ENCODE results near the gene ZNF333.
"Not testable (repeated sequence)": the region's sequence is repeated elsewhere in the genome, so short reads cannot be mapped to it uniquely, and the experiment has no call there.

Gene ZNF333

GRCh38 chr19:14722127-14722526 is 32.3 kb downstream of the ZNF333 start:
- H3K27me3 Mint-ChIP-seq: no peaks in the 10 kb centered on the region
- H3K4me1 Mint-ChIP-seq: no peaks in the 10 kb centered on the region
- H3K4me3 Mint-ChIP-seq: no peak overlapping the region
- no peak overlapping the region for H3K27ac Mint-ChIP-seq
- ATAC-seq (replicated peaks) (no peak), DNase-seq (no peak)
- peaks cover 38 to 41% of the 10 kb centered on the region in 2 donors for H3K9me3 Mint-ChIP-seq
- peaks cover 67 to 82% of the 10 kb centered on the region in 2 donors for H3K36me3 Mint-ChIP-seq

- Mint-ChIP-seq H3K36me3 (peaks cover 20 to 46% of the 10 kb centered on the region in 2 donors), H3K27ac (no peak overlapping the region), H3K27me3 (peaks cover 4 to 6% of the 10 kb centered on the region in 2 donors), H3K4me3 (no peak overlapping the region), H3K9me3 (peaks cover 30 to 34% of the 10 kb centered on the region in 2 donors), H3K4me1 (peaks cover 0 to 2% of the 10 kb centered on the region in 2 donors)
- no peak for DNase-seq
- ATAC-seq (replicated peaks): no peak
Observed at GRCh38 chr19:14728595-14728994, 38.7 kb downstream of the ZNF333 start.

- no peak for DNase-seq
- Mint-ChIP-seq H3K4me1 (peaks cover 0 to 2% of the 10 kb centered on the region in 2 donors), H3K9me3 (peaks cover 22 to 25% of the 10 kb centered on the region in 2 donors), H3K4me3 (no peak overlapping the region), H3K27ac (no peak overlapping the region), H3K27me3 (peaks cover 4 to 6% of the 10 kb centered on the region in 2 donors), H3K36me3 (peaks cover 19 to 36% of the 10 kb centered on the region in 2 donors)
- no peak for ATAC-seq (replicated peaks)
Observed at GRCh38 chr19:14731200-14731599, 41.4 kb downstream of the ZNF333 start.

GRCh38 chr19:14732510-14732909 is 42.7 kb downstream of the ZNF333 start:
- Mint-ChIP-seq H3K4me1 (peaks cover 0 to 2% of the 10 kb centered on the region in 2 donors), H3K36me3 (peaks cover 17 to 33% of the 10 kb centered on the region in 2 donors), H3K9me3 (peaks cover 16 to 18% of the 10 kb centered on the region in 2 donors), H3K27ac (no peak overlapping the region), H3K27me3 (peaks cover 4 to 6% of the 10 kb centered on the region in 2 donors), H3K4me3 (no peak overlapping the region)
- ATAC-seq (replicated peaks): no peak
- no peak for DNase-seq

GRCh38 chr19:14733574-14733973 is 43.7 kb downstream of the ZNF333 start:
- Mint-ChIP-seq H3K4me3 (no peak overlapping the region), H3K27me3 (peaks cover 4 to 6% of the 10 kb centered on the region in 2 donors), H3K9me3 (peaks cover 12 to 14% of the 10 kb centered on the region in 2 donors), H3K36me3 (peaks cover 19 to 29% of the 10 kb centered on the region in 2 donors), H3K27ac (no peak overlapping the region), H3K4me1 (peaks cover 0 to 2% of the 10 kb centered on the region in 2 donors)
- DNase-seq: no peak
- no peak for ATAC-seq (replicated peaks)

GRCh38 chr19:14735915-14736314 is 46.1 kb downstream of the ZNF333 start:
- peaks cover 3 to 4% of the 10 kb centered on the region in 2 donors for H3K27me3 Mint-ChIP-seq
- ATAC-seq (replicated peaks) (no peak), DNase-seq (no peak)
- H3K4me1 Mint-ChIP-seq: peaks cover 0 to 2% of the 10 kb centered on the region in 2 donors
- H3K4me3 Mint-ChIP-seq: no peak overlapping the region
- peaks cover 3% of the 10 kb centered on the region in 2 donors for H3K9me3 Mint-ChIP-seq
- H3K36me3 Mint-ChIP-seq: peaks cover 21 to 23% of the 10 kb centered on the region in 2 donors
- H3K27ac Mint-ChIP-seq: no peak overlapping the region

GRCh38 chr19:14746886-14747285 is 57.0 kb downstream of the ZNF333 start:
- DNase-seq (no peak), ATAC-seq (replicated peaks) (no peak)
- Mint-ChIP-seq H3K4me1 (no peaks in the 10 kb centered on the region), H3K27ac (no peak overlapping the region), H3K27me3 (no peaks in the 10 kb centered on the region), H3K9me3 (peaks cover 0 to 1% of the 10 kb centered on the region in 2 donors), H3K36me3 (peaks cover 33 to 42% of the 10 kb centered on the region in 2 donors), H3K4me3 (no peak overlapping the region)

- no peaks in the 10 kb centered on the region for H3K27me3 Mint-ChIP-seq
- no peak for DNase-seq
- no peak overlapping the region for H3K4me3 Mint-ChIP-seq
- ATAC-seq (replicated peaks): no peak
- H3K4me1 Mint-ChIP-seq: no peaks in the 10 kb centered on the region
- peaks cover 29 to 40% of the 10 kb centered on the region in 2 donors for H3K36me3 Mint-ChIP-seq
- H3K9me3 Mint-ChIP-seq: peaks cover 0 to 1% of the 10 kb centered on the region in 2 donors
- no peak overlapping the region for H3K27ac Mint-ChIP-seq
Observed at GRCh38 chr19:14748601-14749000, 58.8 kb downstream of the ZNF333 start.

GRCh38 chr19:14758816-14759215 is 69.0 kb downstream of the ZNF333 start:
- Mint-ChIP-seq H3K27me3 (peaks cover 2 to 3% of the 10 kb centered on the region in 2 donors), H3K36me3 (peaks cover 28 to 37% of the 10 kb centered on the region in 2 donors), H3K27ac (no peak overlapping the region), H3K9me3 (peaks cover 0 to 2% of the 10 kb centered on the region in 2 donors), H3K4me3 (no peak overlapping the region), H3K4me1 (peaks cover 0 to 4% of the 10 kb centered on the region in 2 donors)
- DNase-seq (no peak), ATAC-seq (replicated peaks) (no peak)

GRCh38 chr19:14761607-14762006 is 71.8 kb downstream of the ZNF333 start:
- no peak overlapping the region for H3K4me3 Mint-ChIP-seq
- no peak for DNase-seq
- no peak for ATAC-seq (replicated peaks)
- peaks cover 0 to 2% of the 10 kb centered on the region in 2 donors for H3K9me3 Mint-ChIP-seq
- no peak overlapping the region for H3K27ac Mint-ChIP-seq
- H3K27me3 Mint-ChIP-seq: peaks cover 12 to 14% of the 10 kb centered on the region in 2 donors
- peaks cover 45 to 56% of the 10 kb centered on the region in 2 donors for H3K36me3 Mint-ChIP-seq
- peaks cover 2 to 4% of the 10 kb centered on the region in 2 donors for H3K4me1 Mint-ChIP-seq

GRCh38 chr19:14762111-14762510 is 72.3 kb downstream of the ZNF333 start:
- ATAC-seq (replicated peaks) (no peak), DNase-seq (no peak)
- H3K9me3 Mint-ChIP-seq: peaks cover 0 to 2% of the 10 kb centered on the region in 2 donors
- no peak overlapping the region for H3K27ac Mint-ChIP-seq
- peaks cover 2 to 4% of the 10 kb centered on the region in 2 donors for H3K4me1 Mint-ChIP-seq
- H3K36me3 Mint-ChIP-seq: peaks cover 45 to 57% of the 10 kb centered on the region in 2 donors
- peaks cover 12 to 14% of the 10 kb centered on the region in 2 donors for H3K27me3 Mint-ChIP-seq
- no peak overlapping the region for H3K4me3 Mint-ChIP-seq

GRCh38 chr19:14763497-14764145 is 73.8 kb downstream of the ZNF333 start:
- Mint-ChIP-seq H3K9me3 (peaks cover 0 to 2% of the 10 kb centered on the region in 2 donors), H3K36me3 (peaks cover 55 to 64% of the 10 kb centered on the region in 2 donors), H3K4me1 (peaks cover 0 to 2% of the 10 kb centered on the region in 2 donors), H3K27ac (peak overlapping the region; percentile 85), H3K27me3 (peaks cover 14 to 16% of the 10 kb centered on the region in 2 donors), H3K4me3 (no peak overlapping the region)
- DNase-seq (no peak), ATAC-seq (replicated peaks) (no peak)

- H3K27ac Mint-ChIP-seq: no peak overlapping the region
- H3K9me3 Mint-ChIP-seq: peaks cover 0 to 2% of the 10 kb centered on the region in 2 donors
- H3K36me3 Mint-ChIP-seq: peaks cover 60 to 71% of the 10 kb centered on the region in 2 donors
- no peak for DNase-seq
- peaks cover 14 to 16% of the 10 kb centered on the region in 2 donors for H3K27me3 Mint-ChIP-seq
- no peak for ATAC-seq (replicated peaks)
- peaks cover 0 to 2% of the 10 kb centered on the region in 2 donors for H3K4me1 Mint-ChIP-seq
- no peak overlapping the region for H3K4me3 Mint-ChIP-seq
Observed at GRCh38 chr19:14764401-14764800, 74.6 kb downstream of the ZNF333 start.

GRCh38 chr19:14765403-14765802 is 75.6 kb downstream of the ZNF333 start:
- H3K36me3 Mint-ChIP-seq: peaks cover 64 to 78% of the 10 kb centered on the region in 2 donors
- not testable (repeated sequence) for H3K4me1 Mint-ChIP-seq; H3K9me3 Mint-ChIP-seq; H3K4me3 Mint-ChIP-seq; H3K27ac Mint-ChIP-seq; ATAC-seq (replicated peaks); DNase-seq
- peaks cover 14 to 16% of the 10 kb centered on the region in 2 donors for H3K27me3 Mint-ChIP-seq

GRCh38 chr19:14765841-14766240 is 76.0 kb downstream of the ZNF333 start:
- not testable (repeated sequence) for H3K9me3 Mint-ChIP-seq; ATAC-seq (replicated peaks); DNase-seq; H3K27ac Mint-ChIP-seq; H3K4me1 Mint-ChIP-seq; H3K4me3 Mint-ChIP-seq
- peaks cover 64 to 75% of the 10 kb centered on the region in 2 donors for H3K36me3 Mint-ChIP-seq
- peaks cover 14 to 16% of the 10 kb centered on the region in 2 donors for H3K27me3 Mint-ChIP-seq

Data from stimulated activated naive B cell treated with anti-CD40 and anti-IgM and Interleukin-4, amounts not matched to agents 10 μg/mL and 1 μg/mL and 100 μg/mL, for 72 hours (primary cell).